Measurements from ENCODE around the gene C19orf81.
"Not testable (repeated sequence)": the region's sequence is repeated elsewhere in the genome, so short reads cannot be mapped to it uniquely, and the experiment has no call there.

Gene C19orf81

GRCh38 chr19:50607388-50607787, 41.9 kb upstream of the C19orf81 start:
- in situ Hi-C loops (cut with MboI; ENCODE audit: low pct_unique_long_range_greater_than_20kb, low sequenced_read_pairs, unreplicated experiment), result no loop called here
- TF ChIP-seq CTCF (IDR thresholded peaks at IDR 0.05; ENCODE audit: extremely low read depth, insufficient read depth, missing control alignments), result no peak
- DNase-seq (ENCODE audit: low spot score), result no peak

- TF ChIP-seq CTCF (IDR thresholded peaks at IDR 0.05; ENCODE audit: extremely low read depth, insufficient read depth, missing control alignments), result peak; percentile 32
- DNase-seq (ENCODE audit: low spot score), result peak; percentile 90
- in situ Hi-C loops (cut with MboI; ENCODE audit: low pct_unique_long_range_greater_than_20kb, low sequenced_read_pairs, unreplicated experiment), result no loop called here
Measured at GRCh38 chr19:50607874-50608785, 41.1 kb upstream of the C19orf81 start.

- DNase-seq (ENCODE audit: low spot score); in situ Hi-C loops (cut with MboI; ENCODE audit: low pct_unique_long_range_greater_than_20kb, low sequenced_read_pairs, unreplicated experiment): not testable (repeated sequence)
Measured at GRCh38 chr19:50612504-50613404, 36.5 kb upstream of the C19orf81 start.

- in situ Hi-C loops (cut with MboI; ENCODE audit: low pct_unique_long_range_greater_than_20kb, low sequenced_read_pairs, unreplicated experiment); DNase-seq (ENCODE audit: low spot score): not testable (repeated sequence)
Measured at GRCh38 chr19:50618379-50618778, 30.9 kb upstream of the C19orf81 start.

GRCh38 chr19:50619184-50619583, 30.1 kb upstream of the C19orf81 start:
- in situ Hi-C loops (cut with MboI; ENCODE audit: low pct_unique_long_range_greater_than_20kb, low sequenced_read_pairs, unreplicated experiment); DNase-seq (ENCODE audit: low spot score): not testable (repeated sequence)

- DNase-seq (ENCODE audit: low spot score); in situ Hi-C loops (cut with MboI; ENCODE audit: low pct_unique_long_range_greater_than_20kb, low sequenced_read_pairs, unreplicated experiment): not testable (repeated sequence)
Measured at GRCh38 chr19:50620394-50620906, 28.8 kb upstream of the C19orf81 start.

- no peak for TF ChIP-seq CTCF (IDR thresholded peaks at IDR 0.05; ENCODE audit: extremely low read depth, insufficient read depth, missing control alignments)
- in situ Hi-C loops (cut with MboI; ENCODE audit: low pct_unique_long_range_greater_than_20kb, low sequenced_read_pairs, unreplicated experiment), result no loop called here
- DNase-seq (ENCODE audit: low spot score), result no peak
Measured at GRCh38 chr19:50624949-50625600, 24.2 kb upstream of the C19orf81 start.

GRCh38 chr19:50626011-50626410, 23.2 kb upstream of the C19orf81 start:
- no peak for TF ChIP-seq CTCF (IDR thresholded peaks at IDR 0.05; ENCODE audit: extremely low read depth, insufficient read depth, missing control alignments)
- no peak for DNase-seq (ENCODE audit: low spot score)
- in situ Hi-C loops (cut with MboI; ENCODE audit: low pct_unique_long_range_greater_than_20kb, low sequenced_read_pairs, unreplicated experiment), result no loop called here

Data from GM13977 (cell line).